HUES48 (cell line): ENCODE results near the gene PDE4B.
A peak's percentile ranks its signal among the peaks of the same experiment; 100 is the strongest.

Source experiments
- H3K27ac ChIP-seq: one replicate; pipeline ENCODE4 v1.7.0; 2013; ENCODE audit warnings: low read depth, low read length, inconsistent platforms
- H3K27me3 ChIP-seq: 2 replicates; pipeline ENCODE4 v1.6.1; 2013; ENCODE audit warnings: mild to moderate bottlenecking, low read length; ENCODE audit not compliant: control insufficient read depth, insufficient read depth
- H3K36me3 ChIP-seq: 2 replicates; pipeline ENCODE4 v1.6.1; 2013; ENCODE audit warnings: low read length; ENCODE audit not compliant: control insufficient read depth, insufficient read depth
- H3K4me1 ChIP-seq: 2 replicates; pipeline ENCODE4 v1.6.1; 2013; ENCODE audit warnings: mild to moderate bottlenecking, low read length; ENCODE audit not compliant: control insufficient read depth, insufficient read depth
- H3K4me3 ChIP-seq: 2 replicates; pipeline ENCODE4 v1.5.1; 2013; ENCODE audit warnings: mild to moderate bottlenecking, low read depth, low read length
- H3K9ac ChIP-seq: 2 replicates; pipeline ENCODE4 v1.6.1; 2013; ENCODE audit warnings: mild to moderate bottlenecking, low read depth, low read length, moderate library complexity
- H3K9me3 ChIP-seq: 2 replicates; pipeline ENCODE4 v1.6.1; 2013; ENCODE audit warnings: low read length; ENCODE audit not compliant: control insufficient read depth, insufficient read depth

PDE4B gene

DNA sequence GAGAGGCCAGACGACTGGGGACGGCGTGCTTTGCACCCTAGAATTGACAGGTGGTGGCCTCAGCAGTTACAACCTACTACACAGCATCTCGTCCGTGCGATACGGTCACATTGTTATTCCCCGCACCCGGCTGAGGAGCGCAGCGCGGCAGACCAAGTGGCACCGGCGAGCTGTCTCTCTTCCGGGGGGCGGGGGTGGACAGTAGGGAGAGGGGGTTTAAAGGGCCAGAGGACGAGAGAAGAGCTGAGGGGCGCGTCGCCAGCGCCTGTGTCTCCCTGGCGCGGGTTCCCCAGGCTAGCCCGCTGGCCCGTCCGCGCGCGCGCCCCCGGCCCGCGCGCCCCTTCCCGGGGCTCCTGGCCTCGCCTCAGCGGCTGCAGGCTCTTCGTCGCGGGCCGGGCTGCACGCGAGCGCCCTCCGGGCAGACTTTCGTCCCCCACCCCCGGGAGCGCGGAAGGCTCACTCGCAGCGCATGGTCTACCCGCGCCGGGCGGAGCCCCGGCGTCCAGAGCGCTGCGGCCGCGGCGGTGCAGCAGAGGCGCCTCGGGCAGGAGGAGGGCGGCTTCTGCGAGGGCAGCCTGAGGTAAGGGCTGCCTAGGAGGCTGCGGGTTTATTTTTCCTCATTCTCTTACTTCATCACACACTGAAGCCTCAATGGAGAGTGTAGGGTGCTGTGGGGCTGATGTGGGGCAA is at the start of gene PDE4B:
TSS of gene PDE4B (plus strand) at position 227 of the 690 bp plus-strand sequence.
- no peaks in the 10 kb centered on the region for H3K4me1 ChIP-seq
- no peaks in the 10 kb centered on the region for H3K9me3 ChIP-seq
- H3K4me3 ChIP-seq: peak within 1 kb of the TSS; percentile 67
- H3K9ac ChIP-seq: no peak within 1 kb of the TSS
- H3K27me3 ChIP-seq: peaks cover 61% of the 10 kb centered on the region
- H3K27ac ChIP-seq: no peak within 1 kb of the TSS
- no peaks in the 10 kb centered on the region for H3K36me3 ChIP-seq

- no peak overlapping the region for H3K9ac ChIP-seq
- no peak overlapping the region for H3K4me3 ChIP-seq
- no peaks in the 10 kb centered on the region for H3K4me1 ChIP-seq
- H3K36me3 ChIP-seq: no peaks in the 10 kb centered on the region
- H3K27me3 ChIP-seq: no peaks in the 10 kb centered on the region
- H3K9me3 ChIP-seq: peaks cover 29% of the 10 kb centered on the region
- H3K27ac ChIP-seq: no peak overlapping the region
Observed at GRCh38 chr1:65744731-65745130, 48.0 kb upstream of the PDE4B start.

DNA sequence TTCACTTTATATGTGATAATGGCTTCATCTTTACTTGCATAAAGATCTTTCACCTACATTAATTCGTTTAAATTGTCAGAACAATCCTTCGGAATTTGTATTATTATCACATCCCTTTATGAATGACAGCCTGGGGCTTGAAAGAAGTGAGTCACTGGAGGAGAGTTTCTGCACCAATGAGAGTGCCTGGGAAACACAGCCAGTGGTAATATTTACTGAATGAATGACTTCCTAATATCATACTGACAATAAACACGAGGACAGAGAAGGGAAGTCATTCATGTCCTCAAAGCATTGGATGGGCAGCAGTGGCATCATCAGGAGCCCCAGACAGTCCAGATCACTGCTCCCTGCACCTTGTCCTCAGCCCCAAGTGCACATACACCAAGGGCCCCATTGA is 40.7 kb upstream of the PDE4B start:
- no peak overlapping the region for H3K4me3 ChIP-seq
- no peaks in the 10 kb centered on the region for H3K4me1 ChIP-seq
- no peak overlapping the region for H3K9ac ChIP-seq
- H3K27ac ChIP-seq: no peak overlapping the region
- H3K36me3 ChIP-seq: no peaks in the 10 kb centered on the region
- no peaks in the 10 kb centered on the region for H3K27me3 ChIP-seq
- no peaks in the 10 kb centered on the region for H3K9me3 ChIP-seq

GRCh38 chr1:65756616-65757015 is 36.1 kb upstream of the PDE4B start:
- Histone ChIP-seq H3K36me3 (no peaks in the 10 kb centered on the region), H3K9me3 (no peaks in the 10 kb centered on the region), H3K4me3 (no peak overlapping the region), H3K27ac (no peak overlapping the region), H3K27me3 (no peaks in the 10 kb centered on the region), H3K9ac (no peak overlapping the region), H3K4me1 (no peaks in the 10 kb centered on the region)

DNA sequence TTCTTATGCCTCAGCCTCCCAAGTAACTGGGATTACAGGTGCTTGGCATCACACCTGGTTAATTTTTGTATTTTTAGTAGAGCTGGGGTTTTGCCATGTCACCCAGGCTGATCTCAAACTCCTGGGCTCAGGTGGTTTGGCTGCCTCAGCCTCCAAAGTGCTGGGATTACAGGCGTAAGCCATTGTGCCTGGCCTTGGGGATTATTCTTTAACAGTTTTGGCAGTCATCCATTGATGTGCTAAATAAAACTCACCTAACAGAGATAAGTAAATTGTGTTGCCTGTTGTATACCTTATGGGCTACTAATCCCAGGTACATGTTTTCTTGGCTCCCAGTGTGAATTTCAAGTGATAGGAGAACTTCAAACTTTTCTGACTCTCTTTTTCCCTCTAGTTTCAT is 35.2 kb upstream of the PDE4B start:
- Histone ChIP-seq H3K9me3 (no peaks in the 10 kb centered on the region), H3K4me3 (no peak overlapping the region), H3K4me1 (peaks cover 2% of the 10 kb centered on the region; the same call in 1 of the 2 replicates)

GRCh38 chr1:65758128-65758527 is 34.6 kb upstream of the PDE4B start:
- no peak overlapping the region for H3K4me3 ChIP-seq
- H3K9me3 ChIP-seq: no peaks in the 10 kb centered on the region
- peaks cover 5% of the 10 kb centered on the region; the same call in 1 of the 2 replicates for H3K4me1 ChIP-seq
- no peak overlapping the region for H3K27ac ChIP-seq
- H3K9ac ChIP-seq: no peak overlapping the region
- no peaks in the 10 kb centered on the region for H3K27me3 ChIP-seq
- H3K36me3 ChIP-seq: no peaks in the 10 kb centered on the region

More for the DNA sequence above, 35.2 kb upstream of the PDE4B start:
- Histone ChIP-seq H3K27me3 (no peaks in the 10 kb centered on the region), H3K27ac (no peak overlapping the region), H3K36me3 (no peaks in the 10 kb centered on the region), H3K9ac (no peak overlapping the region)

- H3K4me1 ChIP-seq: peaks cover 5% of the 10 kb centered on the region; the same call in 1 of the 2 replicates
- no peaks in the 10 kb centered on the region for H3K36me3 ChIP-seq
- no peak overlapping the region for H3K9ac ChIP-seq
- no peak overlapping the region for H3K27ac ChIP-seq
- H3K4me3 ChIP-seq: no peak overlapping the region
- H3K27me3 ChIP-seq: no peaks in the 10 kb centered on the region
- no peaks in the 10 kb centered on the region for H3K9me3 ChIP-seq
Observed at GRCh38 chr1:65759516-65759915, 33.2 kb upstream of the PDE4B start.

DNA sequence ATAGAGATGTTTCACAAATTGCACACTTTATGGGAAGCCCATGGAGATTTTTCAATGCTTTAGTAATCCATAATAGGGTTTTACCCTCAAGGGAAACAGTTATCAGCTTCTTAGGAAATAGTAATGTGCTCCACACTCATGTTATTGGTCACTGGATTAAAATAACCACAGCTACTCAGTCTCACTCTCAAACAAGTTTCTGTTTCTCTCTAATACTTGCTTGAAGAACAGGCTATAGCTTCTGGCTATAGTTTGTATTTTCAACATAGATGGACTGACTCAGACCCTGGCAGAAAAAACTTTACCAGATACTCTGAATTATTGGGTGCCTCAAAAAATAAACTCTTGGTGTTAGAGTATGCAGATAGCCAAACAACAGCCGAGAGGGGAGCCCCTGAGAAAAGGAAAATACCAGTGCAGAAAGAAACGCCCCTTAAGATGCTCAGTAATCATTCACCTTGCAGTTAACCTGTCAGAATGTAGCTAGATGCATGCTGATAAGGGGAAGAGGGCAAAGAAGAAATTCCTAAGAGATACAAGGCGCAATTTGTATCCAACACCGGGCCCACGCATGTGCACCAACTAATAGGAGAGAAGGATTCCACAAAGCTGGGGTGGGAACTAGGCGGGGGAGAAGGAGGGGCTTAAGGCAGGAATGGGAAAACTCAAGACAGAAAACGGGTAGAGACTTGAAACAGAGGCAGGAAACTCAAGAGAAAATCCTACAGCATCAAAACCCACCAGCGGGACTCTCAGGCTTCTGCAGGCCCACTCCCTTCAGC is 30.4 kb upstream of the PDE4B start:
- Histone ChIP-seq H3K9me3 (no peaks in the 10 kb centered on the region), H3K9ac (no peak overlapping the region), H3K27ac (no peak overlapping the region), H3K36me3 (no peaks in the 10 kb centered on the region), H3K4me3 (no peak overlapping the region), H3K4me1 (peaks cover 5% of the 10 kb centered on the region; the same call in 1 of the 2 replicates), H3K27me3 (no peaks in the 10 kb centered on the region)

DNA sequence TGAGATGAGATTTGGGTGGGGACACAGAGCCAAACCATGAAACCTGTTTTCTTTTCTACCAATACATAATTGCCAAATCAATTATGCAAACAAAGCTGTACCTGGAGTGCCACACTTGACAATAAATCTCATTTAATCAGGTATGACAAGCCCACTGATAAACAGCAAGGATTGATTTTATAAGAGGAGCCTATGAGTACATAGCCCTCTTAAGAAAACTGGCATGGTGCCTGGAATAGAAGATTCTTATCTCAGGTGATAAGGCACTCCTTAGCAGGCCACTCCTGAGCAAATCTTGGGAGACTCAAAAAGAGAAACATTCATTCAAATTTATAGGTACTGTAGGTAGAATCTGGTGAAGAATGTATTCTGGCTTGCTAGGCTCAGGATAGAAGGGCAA is 28.6 kb upstream of the PDE4B start:
- no peaks in the 10 kb centered on the region for H3K36me3 ChIP-seq
- peaks cover 5% of the 10 kb centered on the region; the same call in 1 of the 2 replicates for H3K4me1 ChIP-seq
- H3K27me3 ChIP-seq: no peaks in the 10 kb centered on the region
- H3K4me3 ChIP-seq: no peak overlapping the region
- no peak overlapping the region for H3K27ac ChIP-seq
- H3K9ac ChIP-seq: no peak overlapping the region
- H3K9me3 ChIP-seq: no peaks in the 10 kb centered on the region

- peaks cover 5% of the 10 kb centered on the region; the same call in 1 of the 2 replicates for H3K4me1 ChIP-seq
- no peaks in the 10 kb centered on the region for H3K9me3 ChIP-seq
- no peaks in the 10 kb centered on the region for H3K27me3 ChIP-seq
- H3K4me3 ChIP-seq: no peak overlapping the region
- H3K9ac ChIP-seq: no peak overlapping the region
- H3K27ac ChIP-seq: no peak overlapping the region
- H3K36me3 ChIP-seq: no peaks in the 10 kb centered on the region
Observed at GRCh38 chr1:65765631-65766030, 27.1 kb upstream of the PDE4B start.

DNA sequence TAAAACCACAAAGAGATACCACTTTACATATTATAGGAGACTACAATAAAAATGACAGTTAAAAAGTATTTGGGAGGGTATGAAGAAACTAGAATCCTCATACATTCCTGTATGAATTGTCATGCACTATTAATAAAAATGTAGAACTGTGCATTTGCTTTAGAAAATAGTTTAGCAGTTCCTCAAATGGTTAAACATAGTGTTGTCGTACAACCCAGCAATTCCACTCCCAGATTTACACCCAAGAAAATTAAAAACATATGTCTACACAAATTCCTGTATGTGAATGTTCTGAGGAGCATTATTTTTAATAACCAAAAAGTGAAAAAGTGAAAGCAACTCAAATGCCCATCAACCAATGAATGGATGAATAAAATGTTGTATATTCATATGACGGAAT is 23.1 kb upstream of the PDE4B start:
- Histone ChIP-seq H3K36me3 (no peaks in the 10 kb centered on the region), H3K4me3 (no peak overlapping the region), H3K4me1 (no peaks in the 10 kb centered on the region), H3K9ac (no peak overlapping the region), H3K27me3 (no peaks in the 10 kb centered on the region), H3K27ac (no peak overlapping the region), H3K9me3 (no peaks in the 10 kb centered on the region)
